B cell (primary cell): ENCODE measurements around the gene TBCCD1. TPM values are rescaled to one million over a fixed set of nuclear protein-coding genes. Genes with fewer than 3 reads are reported as not detected.

Experiments used
- ATAC-seq: fragments of 200-7000 bp; cut with Tn5 transposase; one replicate; pipeline ENCODE4 v1.10.0; 2021; ENCODE audit warnings: low read depth, mild to moderate bottlenecking, moderate number of reproducible peaks, moderate library complexity
- CTCF ChIA-PET: fragments of 350-600 bp; sonication (Branson Sonifier 250); formaldehyde crosslinking; loops from one replicate; lab custom pipeline; 2021; ENCODE audit warnings: antibody characterized with exemption, inconsistent platforms; lab: Charles Lee
- POLR2A ChIA-PET: fragments of 350-600 bp; sonication (Branson Sonifier 250); formaldehyde crosslinking; loops from one replicate; lab custom pipeline; 2021; ENCODE audit warnings: antibody characterized with exemption; lab: Charles Lee
- DNase-seq: peaks from one replicate; pipeline ENCODE4 v3.0.0; 2013
- H2AFZ ChIP-seq: 2 replicates; pipeline ENCODE4 v1.6.1; 2012; ENCODE audit warnings: mild to moderate bottlenecking, low read depth, low read length; ENCODE audit not compliant: insufficient read depth, poor library complexity, severe bottlenecking
- H3K27ac ChIP-seq, 2 donors: 1 replicate in 1 of 2; 2 replicates in 1 of 2; pipeline ENCODE4 v1.5.1; 2012 to 2013; ENCODE audit warnings: low read length in 2 of 2, mild to moderate bottlenecking in 2 of 2, moderate library complexity in 1 of 2
- H3K27me3 ChIP-seq, 4 experiments: fragments of 200-600 bp in 1 of 4; sonication (generic) in 1 of 4; replicated peaks in 1 of 4; 1 replicate in 2 of 4; 2 replicates in 2 of 4; pipeline versions ENCODE4 v1.6.1 to v1.7.0; 2013 to 2016; ENCODE audit warnings: low read length in 3 of 4, mild to moderate bottlenecking in 2 of 4, mixed read lengths in 1 of 4, moderate library complexity in 1 of 4; ENCODE audit not compliant: insufficient read depth in 4 of 4, control insufficient read depth in 3 of 4; ENCODE audit errors: control extremely low read depth in 1 of 4
- H3K36me3 ChIP-seq, 2 experiments: replicated peaks in 1 of 2; 1 replicate in 1 of 2; 2 replicates in 1 of 2; pipeline versions ENCODE4 v1.6.1 to v1.7.1; 2013; ENCODE audit warnings: low read length in 1 of 2; ENCODE audit not compliant: insufficient read depth in 2 of 2, control insufficient read depth in 1 of 2; ENCODE audit errors: control extremely low read depth in 1 of 2, extremely low read depth in 1 of 2
- H3K4me1 ChIP-seq, 2 donors: fragments of 200-600 bp in 1 of 2; sonication (generic) in 1 of 2; 1 replicate in 1 of 2; 2 replicates in 1 of 2; pipeline versions ENCODE4 v1.5.1 to v1.6.1; 2013 to 2017; ENCODE audit warnings: low read length in 2 of 2; ENCODE audit not compliant: control insufficient read depth in 2 of 2, insufficient read depth in 2 of 2
- H3K4me2 ChIP-seq: replicated peaks from 2 replicates; pipeline ENCODE3; 2012; ENCODE audit warnings: mild to moderate bottlenecking, low read depth, low read length; ENCODE audit not compliant: poor library complexity, severe bottlenecking
- H3K4me3 ChIP-seq, 5 experiments: fragments of 200-600 bp in 1 of 5; sonication (generic) in 1 of 5; 1 replicate in 3 of 5; 2 replicates in 2 of 5; pipeline versions ENCODE4 v1.5.1 to v1.7.0; 2011 to 2016; ENCODE audit warnings: low read length in 4 of 5, mild to moderate bottlenecking in 4 of 5, low read depth in 2 of 5, control low read depth in 1 of 5, moderate library complexity in 1 of 5; ENCODE audit not compliant: insufficient read depth in 1 of 5; ENCODE audit errors: control extremely low read depth in 1 of 5, extremely low read depth in 1 of 5
- H3K79me2 ChIP-seq: fragments of 200-600 bp; sonication (generic); one replicate; pipeline ENCODE4 v1.6.0; 2016; ENCODE audit warnings: low read length; ENCODE audit not compliant: control insufficient read depth, insufficient read depth
- H3K9ac ChIP-seq: fragments of 200-600 bp; sonication (generic); 2 replicates; pipeline ENCODE4 v1.6.1; 2017; ENCODE audit warnings: mild to moderate bottlenecking, low read length, moderate library complexity
- H3K9me3 ChIP-seq, 3 donors: one replicate each; pipeline versions ENCODE4 v1.6.1 to v1.7.1; 2013; ENCODE audit warnings: low read length in 2 of 3; ENCODE audit not compliant: control insufficient read depth in 2 of 3, insufficient read depth in 1 of 3; ENCODE audit errors: control extremely low read depth in 1 of 3
- H4K20me1 ChIP-seq: 2 replicates; pipeline ENCODE4 v1.6.0; 2012; ENCODE audit warnings: mild to moderate bottlenecking, low read length; ENCODE audit not compliant: insufficient read depth, control insufficient read depth, poor library complexity, severe bottlenecking
- H3K27ac Mint-ChIP-seq: one replicate; pipeline ENCODE4 v1.8.0; 2021; ENCODE audit warnings: mixed read lengths
- H3K27me3 Mint-ChIP-seq: one replicate; pipeline ENCODE4 v1.8.0; 2021; ENCODE audit warnings: mixed read lengths
- H3K4me1 Mint-ChIP-seq: one replicate; pipeline ENCODE4 v1.8.0; 2021; ENCODE audit warnings: mixed read lengths
- H3K4me3 Mint-ChIP-seq: one replicate; pipeline ENCODE4 v1.8.0; 2021; ENCODE audit warnings: mixed read lengths
- H3K9me3 Mint-ChIP-seq: one replicate; pipeline ENCODE4 v1.8.0; 2022; ENCODE audit warnings: mixed read lengths; ENCODE audit not compliant: insufficient read depth
- CTCF ChIP-seq: fragments of 200-600 bp; IDR thresholded peaks from one replicate; pipeline ENCODE4 v1.8.0; 2022; ENCODE audit warnings: antibody characterized with exemption, mild to moderate bottlenecking
- EZH2 ChIP-seq: IDR thresholded peaks from 2 replicates; pipeline ENCODE4 v1.6.1; 2012; ENCODE audit warnings: borderline replicate concordance, low read depth, mild to moderate bottlenecking, moderate library complexity, low read length; ENCODE audit not compliant: insufficient read depth, poor library complexity, severe bottlenecking
- whole genome bisulfite sequencing: methylation state at CpG from one replicate; pipeline ENCODE4 v1.1.5; 2013; ENCODE audit warnings: missing lambda C conversion rate; ENCODE audit not compliant: insufficient coverage; 5-methylcytosine and 5-hydroxymethylcytosine counted together
- intact Hi-C: fragments of 100-400 bp; cut with micrococcal nuclease; formaldehyde crosslinking; loops from one replicate; pipeline ENCODE4 v1.10.0; 2022
- polyA plus RNA-seq: library from polyadenylated mRNA; depleted of rRNA; stranded (reverse); fragments of >200 nt; gene quantifications from 2 replicates; pipeline ENCODE4 v1.2.3, GENCODE V29; 2012
- total RNA-seq, 2 donors: library from RNA; stranded (reverse); fragments of 120-200 nt in 1 of 2; gene quantifications; 1 replicate in 1 of 2; 2 replicates in 1 of 2; pipeline versions ENCODE4 v1.2.3 to v1.2.4, GENCODE V29; 2013 to 2022

Gene TBCCD1
- total and polyA plus RNA-seq, 2 donors (not counting 1 experiment from before 2014, with no cell fraction given): 15.9 to 17.3 TPM

GRCh38 chr3:186605561-186606545 is 38.7 kb upstream of the TBCCD1 start:
- Histone ChIP-seq H3K9ac (no peak overlapping the region), H3K4me1 (no peaks in the 10 kb centered on the region), H3K79me2 (no peaks in the 10 kb centered on the region), H3K27ac (no peak overlapping the region), H2AFZ (no peak overlapping the region), H3K36me3 (no peaks in the 10 kb centered on the region), H4K20me1 (no peaks in the 10 kb centered on the region), H3K27me3 (no peaks in the 10 kb centered on the region), H3K4me2 (no peak overlapping the region), H3K9me3 (no peaks in the 10 kb centered on the region), H3K4me3 (no peak overlapping the region)
- H3K27me3 Mint-ChIP-seq: peaks cover 8% of the 10 kb centered on the region
- ATAC-seq (no peak), DNase-seq (no peak)
- no peaks in the 10 kb centered on the region for H3K4me1 Mint-ChIP-seq
- ChIA-PET CTCF (interaction anchor here (0.9 to 4.1 kb wide), 2 partner anchors 9 to 10 kb away, joined by 4 to 19 read pairs; no protein-coding TSS in a partner anchor), POLR2A (no interaction called here)
- intact Hi-C loops: no loop called here
- WGBS: 100% methylated on average over 3 of the region's 5 CpGs
- no peak overlapping the region for H3K4me3 Mint-ChIP-seq
- H3K9me3 Mint-ChIP-seq: no peaks in the 10 kb centered on the region
- no peak overlapping the region for H3K27ac Mint-ChIP-seq
- TF ChIP-seq EZH2: no peak
- TF ChIP-seq CTCF: no peak

GRCh38 chr3:186605078-186605477 is 37.9 kb upstream of the TBCCD1 start:
- DNase-seq (no peak), ATAC-seq (no peak)
- Mint-ChIP-seq H3K27me3 (peaks cover 8% of the 10 kb centered on the region), H3K9me3 (no peaks in the 10 kb centered on the region), H3K4me1 (no peaks in the 10 kb centered on the region), H3K4me3 (no peak overlapping the region), H3K27ac (no peak overlapping the region)
- H3K9ac ChIP-seq: no peak overlapping the region
- ChIA-PET POLR2A (no interaction called here), CTCF (interaction anchor here (4.1 kb wide), 1 partner anchor 10 kb away, joined by 19 read pairs; no protein-coding TSS in a partner anchor)
- H3K4me2 ChIP-seq: no peak overlapping the region
- no peaks in the 10 kb centered on the region for H3K27me3 ChIP-seq
- H3K36me3 ChIP-seq: no peaks in the 10 kb centered on the region
- H2AFZ ChIP-seq: no peak overlapping the region
- no peaks in the 10 kb centered on the region for H3K9me3 ChIP-seq
- no peak overlapping the region for H3K27ac ChIP-seq
- no peaks in the 10 kb centered on the region for H3K79me2 ChIP-seq
- no peaks in the 10 kb centered on the region for H4K20me1 ChIP-seq
- intact Hi-C loops: no loop called here
- H3K4me3 ChIP-seq: no peak overlapping the region
- no peak for TF ChIP-seq CTCF
- no peak for TF ChIP-seq EZH2
- H3K4me1 ChIP-seq: no peaks in the 10 kb centered on the region
